Rectal smooth muscle tissue (tissue), 1 donor: ENCODE data around the gene NACC1.

Experiments used
- H3K27ac ChIP-seq: one replicate; pipeline ENCODE4 v1.7.0; 2013; ENCODE audit warnings: low read depth, low read length, inconsistent platforms
- H3K27me3 ChIP-seq: one replicate; pipeline ENCODE4 v1.7.0; 2013; ENCODE audit warnings: low read length; ENCODE audit not compliant: control insufficient read depth, insufficient read depth
- H3K36me3 ChIP-seq: one replicate; pipeline ENCODE4 v1.7.0; 2013; ENCODE audit warnings: low read length; ENCODE audit not compliant: control insufficient read depth, insufficient read depth
- H3K4me1 ChIP-seq: one replicate; pipeline ENCODE4 v1.7.0; 2013; ENCODE audit warnings: low read length; ENCODE audit not compliant: control insufficient read depth, insufficient read depth
- H3K4me3 ChIP-seq: one replicate; pipeline ENCODE4 v1.7.0; 2013; ENCODE audit warnings: low read length
- H3K9ac ChIP-seq: one replicate; pipeline ENCODE4 v1.7.0; 2013; ENCODE audit warnings: low read length

Gene NACC1

DNA sequence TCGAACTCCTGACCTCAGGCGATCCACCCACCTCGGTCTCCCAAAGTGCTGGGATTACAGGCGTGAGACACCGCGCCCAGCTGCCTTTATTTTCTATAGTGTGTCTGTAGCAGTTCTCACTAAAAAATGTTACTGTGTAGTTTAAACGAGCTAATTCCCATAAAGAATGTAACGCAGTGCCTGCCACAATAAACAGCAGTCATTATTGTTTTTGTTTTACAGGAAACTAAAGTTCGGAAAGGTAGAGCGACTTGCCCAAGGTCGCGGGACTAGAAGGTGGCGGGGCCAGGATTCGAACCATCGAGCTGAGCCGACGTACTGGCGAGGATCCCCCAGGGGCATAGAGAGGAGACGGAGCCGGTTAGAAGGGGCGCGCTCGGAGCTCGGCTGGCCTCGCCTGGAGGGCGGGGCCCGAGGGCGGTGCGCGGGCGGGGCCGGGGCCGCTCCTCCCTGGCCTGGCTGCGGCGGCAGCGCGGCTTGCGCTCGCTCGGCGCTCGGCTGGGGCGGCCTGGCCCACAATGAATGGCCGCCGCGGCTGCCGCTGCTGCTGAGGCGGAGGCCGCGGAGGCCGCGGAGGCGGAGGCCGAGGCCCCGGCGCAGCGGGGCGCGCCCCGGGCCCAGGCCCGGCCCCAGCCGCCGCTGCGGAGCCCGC, at the start of gene NACC1:
Gene NACC1, plus strand, starts transcription at position 493 of the 652 bp plus-strand sequence. CDS start 16,944 bp downstream, outside the sequence.
- peak within 1 kb of the TSS; percentile 39 for H3K9ac ChIP-seq
- H3K36me3 ChIP-seq: no peaks in the 10 kb centered on the region
- peak within 1 kb of the TSS; percentile 68 for H3K27ac ChIP-seq
- no peaks in the 10 kb centered on the region for H3K27me3 ChIP-seq
- H3K4me3 ChIP-seq: peak within 1 kb of the TSS; percentile 95
- H3K4me1 ChIP-seq: peaks cover 13% of the 10 kb centered on the region

DNA sequence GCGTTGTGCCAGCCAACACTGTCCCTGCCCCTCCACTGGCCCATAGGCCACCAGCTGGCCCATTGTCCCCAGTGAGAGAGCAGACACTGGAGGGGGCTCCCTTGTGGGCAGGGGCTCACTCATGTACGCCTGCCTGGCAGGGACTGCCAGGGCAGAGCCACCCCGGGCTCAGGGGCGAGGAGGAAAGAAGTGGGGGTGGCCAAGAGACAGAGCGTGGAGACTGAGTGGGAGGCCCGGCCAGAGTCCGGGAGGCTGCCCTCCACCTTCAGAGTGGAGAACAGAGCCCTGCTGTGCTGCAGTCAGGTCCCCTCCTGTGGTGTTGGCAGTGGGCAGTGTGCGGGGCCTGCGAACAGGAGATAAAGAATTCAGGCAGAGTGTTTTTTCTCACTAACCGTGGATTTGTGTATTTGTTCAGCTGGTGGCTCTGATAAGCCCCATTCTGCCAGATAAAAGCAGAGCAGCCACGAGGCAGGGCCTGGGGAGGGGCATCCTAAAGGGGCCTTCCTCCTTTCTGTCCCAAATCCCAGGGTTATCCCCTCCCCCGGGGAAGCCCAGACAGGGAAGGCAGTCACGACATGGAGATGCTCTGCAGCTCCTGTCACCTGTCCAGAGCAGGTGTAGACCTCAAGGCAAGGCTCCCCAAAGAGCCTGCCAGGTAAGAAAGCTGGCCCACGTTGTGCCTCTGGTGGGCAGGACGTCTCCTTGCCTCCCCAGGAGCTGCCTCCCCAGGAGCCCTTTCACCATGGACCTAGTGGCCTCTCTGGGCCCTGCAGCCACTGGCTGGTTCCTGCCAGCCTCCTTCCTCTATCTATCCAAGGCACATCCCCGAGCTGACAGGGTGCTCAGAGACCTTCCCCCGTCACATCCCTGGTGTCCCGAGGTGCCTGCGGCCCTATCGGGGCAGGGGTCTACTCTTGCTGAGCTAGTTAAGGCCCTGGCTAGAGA, 48.4 kb upstream of the NACC1 start:
- no peaks in the 10 kb centered on the region for H3K27me3 ChIP-seq
- peaks cover 53% of the 10 kb centered on the region for H3K4me1 ChIP-seq
- H3K27ac ChIP-seq: peak overlapping the region; percentile 21
- H3K4me3 ChIP-seq: no peak overlapping the region
- H3K36me3 ChIP-seq: peaks cover 13% of the 10 kb centered on the region
- no peak overlapping the region for H3K9ac ChIP-seq

DNA sequence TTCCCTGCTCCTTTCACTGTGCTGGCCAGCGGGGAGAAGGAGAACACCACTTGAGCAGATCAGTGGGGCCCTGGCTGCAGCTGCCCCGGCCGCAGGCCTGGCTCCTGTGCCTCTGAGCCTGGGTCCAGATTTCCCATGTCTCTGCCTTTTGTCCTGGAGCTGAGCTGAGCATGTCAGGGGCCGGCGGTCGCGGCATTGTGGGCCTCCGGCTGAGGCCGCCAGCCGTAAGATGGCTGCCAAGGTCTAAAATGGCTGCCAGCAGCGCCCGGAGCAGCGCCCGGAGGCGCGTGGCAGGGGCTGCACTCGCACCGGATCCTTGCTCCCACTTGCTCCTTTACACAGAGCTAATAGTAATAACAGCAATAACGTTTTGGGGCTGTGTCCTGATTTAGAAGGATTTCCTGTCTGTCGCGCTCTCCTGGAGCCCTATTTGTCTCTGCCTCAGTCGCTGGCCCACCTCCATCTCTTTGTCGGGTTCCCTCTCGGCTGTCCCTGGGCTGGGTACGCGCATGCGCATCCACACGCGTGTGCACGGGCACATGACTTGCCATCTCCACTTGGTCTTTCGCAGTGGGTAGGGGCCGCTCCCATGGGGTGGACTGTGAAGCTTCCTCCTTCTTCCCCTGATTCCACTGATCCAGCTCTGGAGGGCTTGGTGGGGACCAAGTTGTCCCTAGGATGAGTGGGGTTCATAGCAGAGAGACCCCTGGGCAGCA, 47.5 kb upstream of the NACC1 start:
- Histone ChIP-seq H3K4me1 (peaks cover 47% of the 10 kb centered on the region), H3K36me3 (peaks cover 15% of the 10 kb centered on the region), H3K27me3 (no peaks in the 10 kb centered on the region), H3K9ac (no peak overlapping the region), H3K4me3 (no peak overlapping the region), H3K27ac (peak overlapping the region; percentile 31)

DNA sequence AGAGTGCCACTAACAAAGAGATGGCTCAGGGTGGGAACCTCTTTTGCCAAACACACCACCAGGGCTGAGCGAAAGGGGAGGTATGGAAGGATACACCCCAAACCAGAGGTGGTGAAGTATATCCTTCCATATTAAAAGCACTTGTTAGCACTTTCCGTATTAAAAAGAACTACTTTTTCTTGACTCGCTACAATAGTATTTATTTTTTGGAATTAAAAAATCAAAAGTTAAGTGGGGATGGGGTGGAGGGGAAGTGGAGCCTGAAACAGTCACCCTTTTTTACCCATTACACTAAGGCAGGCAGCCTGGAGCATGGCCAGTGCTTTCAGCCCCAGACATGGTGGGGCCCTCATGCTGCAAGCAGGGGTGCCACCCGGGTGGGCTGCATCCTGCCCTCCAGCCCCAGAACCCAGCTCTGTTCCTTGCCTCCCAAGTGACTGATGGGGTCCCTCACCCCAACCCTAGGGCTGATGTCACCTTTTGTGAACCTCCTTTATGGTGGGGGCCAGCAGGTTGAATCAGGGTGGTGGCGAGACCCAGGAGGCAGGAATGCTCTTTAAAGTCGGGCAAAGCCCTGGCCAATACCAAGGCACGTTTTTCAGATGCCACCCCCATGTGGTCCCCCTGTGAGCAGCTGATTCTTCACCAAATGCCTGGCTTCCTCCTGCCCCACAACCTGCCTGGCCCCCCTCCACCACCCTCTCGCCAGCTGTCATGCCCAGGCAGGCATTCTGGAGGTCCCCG, 46.4 kb upstream of the NACC1 start:
- Histone ChIP-seq H3K27ac (no peak overlapping the region), H3K9ac (no peak overlapping the region), H3K4me3 (no peak overlapping the region), H3K27me3 (no peaks in the 10 kb centered on the region), H3K36me3 (peaks cover 19% of the 10 kb centered on the region), H3K4me1 (peaks cover 48% of the 10 kb centered on the region)

DNA sequence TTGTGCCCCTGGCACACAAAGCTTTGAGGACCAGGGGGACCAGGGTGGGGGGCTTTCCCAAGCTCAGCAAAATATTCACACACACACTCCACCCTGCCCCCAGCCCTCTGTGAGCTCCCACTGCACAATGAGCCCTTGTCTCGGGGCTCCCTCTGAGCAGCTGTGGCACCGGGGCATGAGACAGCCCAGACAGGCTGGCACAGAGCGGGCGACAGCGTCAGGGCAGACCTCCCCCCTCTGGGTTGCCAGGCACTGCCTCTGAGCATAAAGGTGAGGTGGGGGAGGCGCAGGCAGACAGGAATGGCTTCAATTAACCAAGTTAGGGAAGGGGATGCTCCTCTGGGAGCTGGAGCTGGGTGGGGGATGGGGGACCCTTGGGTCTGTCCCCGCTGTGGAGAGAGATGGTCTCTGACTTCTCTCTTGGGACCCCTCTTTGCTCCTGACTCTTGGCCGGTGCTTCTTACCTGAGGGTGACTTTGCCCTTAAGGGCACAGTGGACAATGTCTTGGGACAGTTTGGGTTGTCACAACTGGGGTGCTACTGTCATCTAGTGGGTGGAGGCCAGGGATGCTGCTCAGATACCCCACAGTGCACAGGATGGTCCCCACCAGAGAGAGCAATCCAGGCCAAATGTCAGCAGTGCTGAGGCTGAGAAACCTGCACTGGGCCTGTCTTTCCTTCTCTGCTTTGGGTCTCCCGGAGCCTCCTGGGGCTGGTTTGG, 45.7 kb upstream of the NACC1 start:
- Histone ChIP-seq H3K4me3 (no peak overlapping the region), H3K27ac (peak overlapping the region; percentile 4), H3K4me1 (peaks cover 48% of the 10 kb centered on the region), H3K27me3 (no peaks in the 10 kb centered on the region), H3K36me3 (peaks cover 19% of the 10 kb centered on the region), H3K9ac (no peak overlapping the region)

DNA sequence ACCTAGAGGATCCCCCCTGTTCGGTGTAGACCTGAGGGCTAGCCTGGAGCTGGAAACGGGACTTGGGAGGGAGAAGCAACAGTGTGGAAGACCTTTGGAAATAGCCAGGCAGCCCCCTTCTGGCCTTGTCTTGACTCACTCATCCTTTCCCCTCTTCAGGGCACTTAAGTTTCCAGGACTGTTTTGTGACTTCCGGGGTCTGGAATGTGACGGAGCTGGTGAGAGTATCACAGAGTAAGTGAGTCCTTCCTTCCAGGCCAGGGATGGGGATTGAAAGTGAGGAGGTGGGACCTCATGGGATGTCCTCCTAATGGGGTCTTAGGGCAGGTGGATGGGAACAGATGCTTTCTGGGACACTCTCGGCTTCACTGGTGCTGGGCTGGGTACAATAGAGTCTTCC, 44.8 kb upstream of the NACC1 start:
- Histone ChIP-seq H3K9ac (no peak overlapping the region), H3K4me3 (no peak overlapping the region), H3K36me3 (peaks cover 19% of the 10 kb centered on the region), H3K27ac (peak overlapping the region; percentile 24), H3K4me1 (peaks cover 50% of the 10 kb centered on the region), H3K27me3 (no peaks in the 10 kb centered on the region)

DNA sequence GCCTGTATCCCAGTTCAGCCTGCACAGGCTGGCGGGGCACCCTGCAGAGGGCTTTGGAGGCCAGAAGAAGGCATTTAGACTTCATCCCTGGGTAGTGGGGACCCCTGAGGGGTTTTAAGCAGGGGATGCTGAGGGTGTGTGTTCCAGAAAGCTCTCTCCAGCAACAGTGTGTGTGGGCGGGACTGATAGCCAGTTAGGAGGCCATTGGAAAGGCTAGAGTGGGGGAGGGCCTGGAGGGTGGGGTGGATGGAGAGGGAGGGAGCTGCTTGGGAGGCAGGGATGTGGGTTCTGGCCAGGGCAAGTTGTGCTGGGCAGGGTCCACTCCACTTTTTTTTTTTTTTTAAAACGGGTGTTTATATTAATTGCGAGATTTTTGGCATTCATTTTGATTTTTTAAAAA, 43.7 kb upstream of the NACC1 start:
- H3K9ac ChIP-seq: no peak overlapping the region
- peaks cover 19% of the 10 kb centered on the region for H3K36me3 ChIP-seq
- no peak overlapping the region for H3K27ac ChIP-seq
- H3K4me1 ChIP-seq: peaks cover 51% of the 10 kb centered on the region
- no peak overlapping the region for H3K4me3 ChIP-seq
- H3K27me3 ChIP-seq: no peaks in the 10 kb centered on the region

DNA sequence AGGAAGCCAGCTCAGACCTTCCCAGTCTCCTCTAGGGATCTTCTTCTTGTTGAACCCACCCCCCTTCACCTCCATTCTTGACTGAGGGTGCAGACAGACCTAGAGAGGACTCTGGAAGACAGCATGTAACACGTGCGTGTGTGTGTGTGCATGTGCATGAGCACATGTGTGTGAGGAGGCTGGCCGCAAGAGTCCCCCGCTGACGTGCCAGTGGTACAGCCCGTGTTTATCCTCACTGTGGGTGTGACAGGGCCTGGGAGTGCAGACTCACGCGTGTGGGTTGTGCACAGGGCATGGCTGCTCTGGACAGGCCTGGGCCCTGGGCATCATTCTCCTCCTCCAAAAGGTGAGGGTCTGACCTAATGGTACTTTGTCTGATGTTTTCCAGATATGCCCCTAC, 41.7 kb upstream of the NACC1 start:
- peak overlapping the region; percentile 88 for H3K27ac ChIP-seq
- no peak overlapping the region for H3K9ac ChIP-seq
- peaks cover 46% of the 10 kb centered on the region for H3K4me1 ChIP-seq
- H3K27me3 ChIP-seq: no peaks in the 10 kb centered on the region
- peaks cover 19% of the 10 kb centered on the region for H3K36me3 ChIP-seq
- no peak overlapping the region for H3K4me3 ChIP-seq

DNA sequence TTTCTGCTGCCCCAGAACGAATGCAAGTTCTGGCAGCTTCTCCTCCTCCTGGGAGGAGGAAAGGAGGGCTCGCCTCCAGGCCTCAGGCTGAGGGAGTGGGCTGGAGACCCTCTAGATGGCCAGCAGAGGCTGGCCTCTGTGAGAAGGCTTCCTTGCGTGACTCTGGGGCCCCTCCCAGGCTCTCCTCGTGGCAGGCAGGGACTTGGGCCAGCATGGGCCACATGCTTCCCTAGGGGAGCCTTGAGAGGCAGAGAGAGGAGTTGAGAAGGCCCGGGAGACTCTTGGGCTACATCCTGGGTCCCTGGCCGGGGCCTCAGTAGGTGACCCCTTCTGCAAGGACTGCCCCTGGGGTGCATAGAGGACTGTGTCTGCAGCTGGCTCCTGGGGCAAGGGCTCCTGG, 41.3 kb upstream of the NACC1 start:
- Histone ChIP-seq H3K27ac (peak overlapping the region; percentile 88), H3K9ac (no peak overlapping the region), H3K36me3 (peaks cover 19% of the 10 kb centered on the region), H3K27me3 (no peaks in the 10 kb centered on the region), H3K4me1 (peaks cover 46% of the 10 kb centered on the region), H3K4me3 (no peak overlapping the region)

DNA sequence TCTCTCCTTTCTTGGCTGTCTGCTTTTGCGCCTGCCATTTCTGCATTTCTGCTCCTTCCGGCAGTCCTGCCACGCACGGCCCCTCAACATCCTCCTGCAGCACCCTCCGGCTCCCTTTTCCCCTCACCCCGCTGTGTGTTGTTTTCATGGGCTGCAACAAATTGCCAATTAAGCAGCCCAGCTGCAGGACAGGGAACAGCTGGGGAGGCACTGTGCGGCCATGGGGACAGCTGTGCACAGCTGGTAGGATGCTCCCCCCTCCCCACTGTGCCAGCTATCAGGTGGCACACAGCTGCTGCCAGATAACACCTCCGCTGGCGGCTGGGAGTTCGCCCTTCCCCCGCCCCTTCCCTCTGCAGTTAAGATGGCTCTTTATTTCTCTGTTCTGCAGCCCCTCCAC, 40.8 kb upstream of the NACC1 start:
- Histone ChIP-seq H3K4me1 (peaks cover 46% of the 10 kb centered on the region), H3K36me3 (peaks cover 19% of the 10 kb centered on the region), H3K27ac (peak overlapping the region; percentile 88), H3K4me3 (no peak overlapping the region), H3K9ac (no peak overlapping the region), H3K27me3 (no peaks in the 10 kb centered on the region)

DNA sequence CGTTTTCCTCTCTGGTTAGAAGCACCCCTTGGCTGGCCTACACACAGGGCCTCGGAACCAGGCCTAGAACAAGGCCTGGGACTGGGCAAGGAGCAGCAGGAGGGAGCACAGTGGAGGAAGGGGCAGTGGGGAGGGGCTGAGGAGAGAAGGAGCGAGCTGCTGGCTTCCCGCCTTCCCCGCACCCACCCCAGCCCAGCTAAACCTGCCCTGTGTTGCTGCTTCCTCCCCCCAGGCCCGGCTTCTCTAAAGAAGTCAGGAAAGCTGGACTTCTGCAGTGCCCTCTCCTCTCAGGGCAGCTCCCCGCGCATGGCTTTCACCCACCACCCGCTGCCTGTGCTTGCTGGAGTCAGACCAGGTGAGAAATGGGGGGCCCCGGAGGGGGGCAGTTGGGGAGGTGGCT, 39.7 kb upstream of the NACC1 start:
- peaks cover 12% of the 10 kb centered on the region for H3K36me3 ChIP-seq
- H3K4me1 ChIP-seq: peaks cover 44% of the 10 kb centered on the region
- no peak overlapping the region for H3K4me3 ChIP-seq
- H3K27ac ChIP-seq: peak overlapping the region; percentile 88
- H3K9ac ChIP-seq: no peak overlapping the region
- no peaks in the 10 kb centered on the region for H3K27me3 ChIP-seq
